H9 (cell line): ENCODE data around the gene ADCY1. TPM values are rescaled to one million over a fixed set of nuclear protein-coding genes. Genes with fewer than 3 reads are reported as not detected.
A peak's percentile ranks its signal among the peaks of the same experiment; 100 is the strongest.

ENCODE experiments used
- DNase-seq: peaks from one replicate; pipeline ENCODE4 v3.0.0-alpha.2; 2017
- H2AFZ ChIP-seq: one replicate; pipeline ENCODE4 v1.6.1; 2013; ENCODE audit warnings: mild to moderate bottlenecking, low read length, control low read depth, moderate library complexity
- H2AK5ac ChIP-seq: 2 replicates; pipeline ENCODE4 v1.6.1; 2013; ENCODE audit warnings: low read length, control low read depth, mixed read lengths; ENCODE audit not compliant: insufficient read length
- H2BK120ac ChIP-seq: one replicate; pipeline ENCODE4 v1.6.1; 2013; ENCODE audit warnings: low read depth, mild to moderate bottlenecking, low read length, control low read depth, inconsistent platforms; ENCODE audit not compliant: poor library complexity, severe bottlenecking
- H2BK12ac ChIP-seq: 2 replicates; pipeline ENCODE4 v1.6.1; 2013; ENCODE audit warnings: low read length, control low read depth, mixed read lengths, low read depth; ENCODE audit not compliant: insufficient read length
- H2BK15ac ChIP-seq: 2 replicates; pipeline ENCODE4 v1.6.1; 2013; ENCODE audit warnings: low read depth, low read length, control low read depth
- H2BK20ac ChIP-seq: one replicate; pipeline ENCODE4 v1.6.1; 2013; ENCODE audit warnings: low read depth, mild to moderate bottlenecking, low read length, control low read depth, inconsistent platforms; ENCODE audit not compliant: poor library complexity, severe bottlenecking
- H2BK5ac ChIP-seq: 2 replicates; pipeline ENCODE4 v1.6.1; 2013; ENCODE audit warnings: low read length, control low read depth, mixed read lengths; ENCODE audit not compliant: insufficient read length
- H3K14ac ChIP-seq: 2 replicates; pipeline ENCODE4 v1.6.1; 2013; ENCODE audit warnings: low read length, control low read depth; ENCODE audit not compliant: insufficient read depth
- H3K18ac ChIP-seq: 2 replicates; pipeline ENCODE4 v1.6.1; 2013; ENCODE audit warnings: low read depth, mild to moderate bottlenecking, mixed read lengths, low read length, control low read depth; ENCODE audit not compliant: insufficient read length
- H3K23ac ChIP-seq: 2 replicates; pipeline ENCODE4 v1.6.1; 2013; ENCODE audit warnings: low read length, control low read depth, mixed read lengths, low read depth; ENCODE audit not compliant: insufficient read length
- H3K23me2 ChIP-seq: 2 replicates; pipeline ENCODE4 v1.6.1; 2013; ENCODE audit warnings: low read depth, mild to moderate bottlenecking, mixed read lengths, low read length, control low read depth; ENCODE audit not compliant: insufficient read length, poor library complexity, severe bottlenecking
- H3K27ac ChIP-seq: 2 replicates; pipeline ENCODE4 v1.5.1; 2013; ENCODE audit warnings: low read length, control low read depth, mixed read lengths, low read depth; ENCODE audit not compliant: insufficient read length
- H3K27me3 ChIP-seq: 2 replicates; pipeline ENCODE4 v1.6.1; 2013; ENCODE audit warnings: low read length, control low read depth, inconsistent platforms; ENCODE audit not compliant: insufficient read depth
- H3K4ac ChIP-seq: 2 replicates; pipeline ENCODE4 v1.6.1; 2013; ENCODE audit warnings: low read depth, mild to moderate bottlenecking, control low read depth, inconsistent platforms, low read length, moderate library complexity
- H3K4me1 ChIP-seq: 2 replicates; pipeline ENCODE4 v1.6.1; 2013; ENCODE audit warnings: low read length, control low read depth, inconsistent platforms; ENCODE audit not compliant: insufficient read depth
- H3K4me2 ChIP-seq: 2 replicates; pipeline ENCODE4 v1.6.1; 2013; ENCODE audit warnings: low read length, control low read depth, mixed read lengths; ENCODE audit not compliant: insufficient read length, insufficient read depth
- H3K56ac ChIP-seq: 2 replicates; pipeline ENCODE4 v1.6.1; 2013; ENCODE audit warnings: low read depth, mild to moderate bottlenecking, mixed read lengths, low read length, control low read depth; ENCODE audit not compliant: insufficient read length
- H3K79me1 ChIP-seq: 2 replicates; pipeline ENCODE4 v1.6.1; 2013; ENCODE audit warnings: low read depth, mild to moderate bottlenecking, moderate library complexity, low read length, control low read depth, inconsistent platforms; ENCODE audit not compliant: insufficient read depth, poor library complexity, severe bottlenecking
- H3K79me2 ChIP-seq: 2 replicates; pipeline ENCODE4 v1.6.1; 2013; ENCODE audit warnings: low read length, control low read depth, inconsistent platforms; ENCODE audit not compliant: insufficient read depth
- H3K9ac ChIP-seq: 2 replicates; pipeline ENCODE4 v1.6.1; 2013; ENCODE audit warnings: low read length, control low read depth, mixed read lengths; ENCODE audit not compliant: insufficient read length; ENCODE audit errors: extremely low read depth
- H3K9me3 ChIP-seq: one replicate; pipeline ENCODE4 v1.6.1; 2013; ENCODE audit warnings: low read depth, low read length, inconsistent platforms; ENCODE audit not compliant: control insufficient read depth
- H3T11ph ChIP-seq: one replicate; pipeline ENCODE4 v1.6.1; 2013; ENCODE audit warnings: mild to moderate bottlenecking, low read length, control low read depth, inconsistent platforms
- H4K20me1 ChIP-seq: one replicate; pipeline ENCODE4 v1.6.1; 2013; ENCODE audit not compliant: control insufficient read depth, insufficient read length, insufficient read depth
- H4K5ac ChIP-seq: 2 replicates; pipeline ENCODE4 v1.6.1; 2013; ENCODE audit warnings: low read depth, mild to moderate bottlenecking, mixed read lengths, low read length, control low read depth; ENCODE audit not compliant: insufficient read length
- H4K8ac ChIP-seq: replicated peaks from 2 replicates; pipeline ENCODE4 v1.6.1; 2013; ENCODE audit warnings: low read length, control low read depth, mixed read lengths, low read depth; ENCODE audit not compliant: insufficient read length
- H4K91ac ChIP-seq: 2 replicates; pipeline ENCODE4 v1.6.1; 2013; ENCODE audit warnings: low read depth, mild to moderate bottlenecking, moderate library complexity, mixed read lengths, low read length, control low read depth; ENCODE audit not compliant: insufficient read length
- H3K27ac Mint-ChIP-seq, 3 experiments: 2 replicates in 2 of 3; 3 replicates in 1 of 3; pipeline ENCODE4 v1.8.0; 2020 to 2021; ENCODE audit warnings: mixed read lengths in 3 of 3, mild to moderate bottlenecking in 1 of 3, moderate library complexity in 1 of 3
- H3K27me3 Mint-ChIP-seq: 2 replicates; pipeline ENCODE4 v1.8.0; 2021; ENCODE audit warnings: low read depth, mild to moderate bottlenecking, moderate library complexity, mixed read lengths
- H3K36me3 Mint-ChIP-seq, 3 experiments: 2 replicates in 2 of 3; 3 replicates in 1 of 3; pipeline ENCODE4 v1.8.0; 2020 to 2021; ENCODE audit warnings: low read depth in 3 of 3, mixed read lengths in 3 of 3; ENCODE audit not compliant: insufficient read depth in 1 of 3
- H3K4me1 Mint-ChIP-seq, 2 experiments: 2 replicates each; pipeline ENCODE4 v1.8.0; 2020; ENCODE audit warnings: mixed read lengths in 2 of 2
- H3K4me3 Mint-ChIP-seq, 2 experiments: 2 replicates in 1 of 2; 3 replicates in 1 of 2; pipeline ENCODE4 v1.8.0; 2020 to 2021; ENCODE audit warnings: mild to moderate bottlenecking in 2 of 2, mixed read lengths in 2 of 2, moderate library complexity in 1 of 2
- H3K9me3 Mint-ChIP-seq, 2 experiments: 2 replicates in 1 of 2; 3 replicates in 1 of 2; pipeline ENCODE4 v1.8.0; 2020; ENCODE audit warnings: mild to moderate bottlenecking in 2 of 2, mixed read lengths in 2 of 2, moderate library complexity in 1 of 2
- CTCF ChIP-seq: fragments of 200-600 bp; sonication (generic); conservative IDR thresholded peaks from 3 replicates; pipeline ENCODE4 v1.8.0; 2021; ENCODE audit warnings: antibody characterized with exemption, mild to moderate bottlenecking
- WGBS: extraction: QIAGEN DNeasy Blood & Tissue Kit; methylation state at CpG from one replicate; pipeline ENCODE4 v1.1.7; 2013; ENCODE audit warnings: missing lambda C conversion rate, low lambda C conversion rate, mixed read lengths; ENCODE audit not compliant: insufficient read length; ENCODE audit errors: extremely low coverage; 5-methylcytosine and 5-hydroxymethylcytosine counted together
- total RNA-seq: library from RNA; stranded (reverse); gene quantifications from 2 replicates; pipeline ENCODE4 v1.2.1, GENCODE V29; 2021

The ADCY1 gene
- total RNA-seq, 1 experiment from 2014 or later, result 21.6 TPM

- Histone ChIP-seq H4K5ac (no peak overlapping the region), H3K27ac (no peak overlapping the region), H3K27me3 (no peaks in the 10 kb centered on the region), H4K91ac (no peak overlapping the region), H3K79me1 (no peaks in the 10 kb centered on the region), H3K4me1 (no peaks in the 10 kb centered on the region), H3K79me2 (no peaks in the 10 kb centered on the region), H2BK120ac (no peak overlapping the region), H3K18ac (no peak overlapping the region), H2BK20ac (no peak overlapping the region), H3K4ac (no peak overlapping the region), H4K20me1 (no peaks in the 10 kb centered on the region), H2AK5ac (no peak overlapping the region), H3K23me2 (no peaks in the 10 kb centered on the region), H2BK12ac (no peak overlapping the region), H3K14ac (no peak overlapping the region), H3K9me3 (no peaks in the 10 kb centered on the region), H3T11ph (no peak overlapping the region), H3K9ac (no peak overlapping the region), H3K23ac (no peak overlapping the region), H3K56ac (no peak overlapping the region), H3K4me2 (no peak overlapping the region), H2BK5ac (no peak overlapping the region), H4K8ac (no peak overlapping the region), H2AFZ (no peak overlapping the region), H2BK15ac (no peak overlapping the region)
- whole genome bisulfite sequencing, result no CpG with 5 or more reads among the region's 9 CpGs
- Mint-ChIP-seq H3K36me3 (peaks cover 0 to 2% (median 0%) of the 10 kb centered on the region in 3 experiments; a peak in 3 of 7 replicates), H3K4me3 (no peak overlapping the region), H3K27ac (no peak overlapping the region; a peak in 1 of 7 replicates), H3K9me3 (no peaks in the 10 kb centered on the region; a peak in 1 of 5 replicates), H3K4me1 (no peaks in the 10 kb centered on the region), H3K27me3 (no peaks in the 10 kb centered on the region; the same call in 1 of the 2 replicates)
- no peak for TF ChIP-seq CTCF
- DNase-seq, result peak; percentile 9
Measured at GRCh38 chr7:45663965-45664633, 89.9 kb downstream of the ADCY1 start.
